GM12878 (cell line): ENCODE data around the gene PRR22. TPM values are rescaled to one million over a fixed set of nuclear protein-coding genes. Genes with fewer than 3 reads are reported as not detected.
A peak's percentile ranks its signal among the peaks of the same experiment; 100 is the strongest.

ENCODE experiments used
- BMI1 ChIP-seq: fragments of 450-650 bp; IDR thresholded peaks from 2 replicates; pipeline ENCODE4 v1.6.1; 2016; ENCODE audit warnings: mild to moderate bottlenecking, moderate library complexity, borderline replicate concordance
- CHD1 ChIP-seq: IDR thresholded peaks from 2 replicates; pipeline ENCODE4 v1.6.1; 2012; ENCODE audit warnings: low read depth, low read length, improper control_type of control experiment
- CREM ChIP-seq: IDR thresholded peaks from 2 replicates; pipeline ENCODE4 v1.6.1; 2014; ENCODE audit warnings: antibody characterized with exemption, low read depth
- CTCF ChIP-seq, 3 experiments: IDR thresholded peaks in 2 of 3; conservative IDR thresholded peaks in 1 of 3; 2 replicates each; pipeline ENCODE4 v1.5.1; 2011; ENCODE audit warnings: low read depth in 3 of 3, low read length in 3 of 3, mild to moderate bottlenecking in 3 of 3, control low read depth in 2 of 3, moderate library complexity in 2 of 3, inconsistent platforms in 1 of 3, mixed read lengths in 1 of 3; ENCODE audit not compliant: control insufficient read depth in 2 of 3, insufficient read depth in 1 of 3; ENCODE audit errors: extremely low read depth in 1 of 3
- FOXK2 ChIP-seq: fragments of 450-650 bp; IDR thresholded peaks from 2 replicates; pipeline ENCODE4 v1.6.1; 2017; ENCODE audit warnings: mild to moderate bottlenecking, moderate library complexity
- NR2F1 ChIP-seq: fragments of 450-650 bp; conservative IDR thresholded peaks from 2 replicates; pipeline ENCODE4 v1.6.1; 2017; ENCODE audit warnings: mild to moderate bottlenecking
- PBX3 ChIP-seq: IDR thresholded peaks from 2 replicates; pipeline ENCODE4 v1.6.1; 2011; ENCODE audit warnings: mild to moderate bottlenecking, low read depth, low read length, moderate library complexity; ENCODE audit not compliant: insufficient replicate concordance
- POLR2A ChIP-seq: IDR thresholded peaks from 2 replicates; pipeline ENCODE4 v1.6.1; 2011; ENCODE audit warnings: low read depth, mild to moderate bottlenecking, low read length
- SIN3A ChIP-seq: IDR thresholded peaks from 2 replicates; pipeline ENCODE4 v1.6.1; 2012; ENCODE audit warnings: low read depth, low read length, improper control_type of control experiment
- SMAD5 ChIP-seq: IDR thresholded peaks from 2 replicates; pipeline ENCODE4 v1.6.1; 2016; ENCODE audit warnings: antibody characterized with exemption, low read depth
- TCF12 ChIP-seq: IDR thresholded peaks from 2 replicates; pipeline ENCODE4 v1.6.1; 2011; ENCODE audit warnings: low read depth, mild to moderate bottlenecking, low read length
- WRNIP1 ChIP-seq: IDR thresholded peaks from 2 replicates; pipeline ENCODE4 v1.6.1; 2011; ENCODE audit warnings: low read depth, low read length, improper control_type of control experiment, borderline replicate concordance
- ZBTB40 ChIP-seq: fragments of 450-650 bp; IDR thresholded peaks from 2 replicates; pipeline ENCODE4 v1.6.1; 2016; ENCODE audit warnings: mild to moderate bottlenecking, moderate library complexity, borderline replicate concordance
- ZNF274 ChIP-seq: IDR thresholded peaks from one replicate; pipeline ENCODE4 v1.8.0; 2011; ENCODE audit not compliant: insufficient read length, insufficient read depth
- ZZZ3 ChIP-seq: IDR thresholded peaks from 2 replicates; pipeline ENCODE4 v1.6.1; 2011; ENCODE audit warnings: low read depth; ENCODE audit not compliant: control insufficient read depth, insufficient read length
- polyA plus RNA-seq, 11 experiments: library from polyadenylated mRNA; depleted of rRNA in 4 of 11; unstranded in 6 of 11; stranded (reverse) in 5 of 11; fragments of >200 nt; fragmentation: Nextera tagmentation in 4 of 11; fragmentation: Illumina TruSeq in 1 of 11; extraction: Ambion mirVana in 4 of 11; extraction: Trizol in 1 of 11; gene quantifications; 1 replicate in 1 of 11; 2 replicates in 10 of 11; pipeline versions ENCODE4 v1.2.1 to v1.2.3, GENCODE V29; 2011 to 2016; ENCODE audit warnings: inconsistent platforms in 2 of 11, missing spikeins in 2 of 11, low read depth in 1 of 11
- total RNA-seq, 4 experiments: library from RNA; depleted of rRNA in 3 of 4; stranded (reverse); fragments of >200 nt in 3 of 4; fragmentation: Illumina TruSeq in 1 of 4; extraction: Trizol in 1 of 4; gene quantifications; 2 replicates each; pipeline versions ENCODE4 v1.2.1 to v1.2.3, GENCODE V29; 2013 to 2021
- TF ChIP-seq, protein P1 (sequence below): fragments of 450-650 bp; IDR thresholded peaks from 2 replicates; pipeline ENCODE4 v1.6.1; 2017; ENCODE audit warnings: mild to moderate bottlenecking, moderate library complexity
- TF ChIP-seq, protein P2 (sequence below): IDR thresholded peaks from 2 replicates; pipeline ENCODE4 v1.6.1; 2011; ENCODE audit warnings: low read depth, mild to moderate bottlenecking, low read length, moderate library complexity, borderline replicate concordance; ENCODE audit errors: extremely low read depth

PRR22 gene
- total and polyA plus RNA-seq, 10 of the 15 experiments (the other 5 are each of a cell fraction or from before 2014, with no cell fraction given) = 0.31 to 4.4 (median 1.3) TPM; not detected in 2

DNA sequence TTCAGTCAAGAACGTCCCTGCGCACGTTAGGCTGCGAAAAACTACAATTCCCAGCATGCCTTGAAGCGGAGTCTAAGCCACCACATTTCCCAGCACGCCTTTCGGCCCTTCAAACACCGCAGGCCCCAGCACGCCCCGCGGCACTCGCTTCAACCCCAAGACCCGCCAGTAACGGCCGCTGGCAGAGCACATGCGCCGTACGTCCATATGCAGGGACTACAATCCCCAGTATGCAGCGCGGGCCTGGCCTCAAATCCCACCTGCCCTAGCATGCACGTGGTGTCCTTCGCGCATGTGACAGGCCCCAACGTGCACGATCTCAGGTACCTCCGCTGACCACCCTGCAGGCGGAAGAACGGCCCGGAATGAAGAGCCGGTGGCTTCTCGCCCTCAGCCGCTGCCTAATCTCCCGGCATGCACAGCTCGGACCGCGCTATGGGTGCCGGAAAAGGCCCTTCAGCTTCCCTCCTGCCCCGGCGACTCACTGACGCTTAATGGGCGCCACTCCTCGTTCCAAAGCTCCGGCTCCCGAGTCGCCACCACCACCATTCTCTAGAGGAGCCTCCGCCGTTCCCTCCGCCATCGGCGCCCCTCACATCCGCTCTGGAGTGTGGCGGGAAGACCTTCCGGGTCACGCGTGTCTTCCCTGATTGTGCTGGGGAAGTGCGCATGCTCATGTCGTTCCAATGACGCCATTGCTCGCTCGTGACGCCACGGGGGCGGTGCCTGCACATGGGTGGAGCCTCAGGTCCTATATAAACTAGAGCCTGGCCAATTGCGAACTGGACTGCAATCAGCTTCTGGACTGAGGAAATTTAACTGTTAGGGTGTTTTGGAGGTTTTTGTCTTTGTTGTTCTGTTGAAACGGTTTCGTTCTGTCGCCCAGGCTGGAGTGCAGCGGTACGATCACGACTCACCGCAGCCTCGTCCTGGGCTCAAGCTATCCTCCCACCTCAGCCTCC is 6.3 kb upstream of the PRR22 start, which contains the start of gene DUS3L (continued):
- TF ChIP-seq, protein P1, sequence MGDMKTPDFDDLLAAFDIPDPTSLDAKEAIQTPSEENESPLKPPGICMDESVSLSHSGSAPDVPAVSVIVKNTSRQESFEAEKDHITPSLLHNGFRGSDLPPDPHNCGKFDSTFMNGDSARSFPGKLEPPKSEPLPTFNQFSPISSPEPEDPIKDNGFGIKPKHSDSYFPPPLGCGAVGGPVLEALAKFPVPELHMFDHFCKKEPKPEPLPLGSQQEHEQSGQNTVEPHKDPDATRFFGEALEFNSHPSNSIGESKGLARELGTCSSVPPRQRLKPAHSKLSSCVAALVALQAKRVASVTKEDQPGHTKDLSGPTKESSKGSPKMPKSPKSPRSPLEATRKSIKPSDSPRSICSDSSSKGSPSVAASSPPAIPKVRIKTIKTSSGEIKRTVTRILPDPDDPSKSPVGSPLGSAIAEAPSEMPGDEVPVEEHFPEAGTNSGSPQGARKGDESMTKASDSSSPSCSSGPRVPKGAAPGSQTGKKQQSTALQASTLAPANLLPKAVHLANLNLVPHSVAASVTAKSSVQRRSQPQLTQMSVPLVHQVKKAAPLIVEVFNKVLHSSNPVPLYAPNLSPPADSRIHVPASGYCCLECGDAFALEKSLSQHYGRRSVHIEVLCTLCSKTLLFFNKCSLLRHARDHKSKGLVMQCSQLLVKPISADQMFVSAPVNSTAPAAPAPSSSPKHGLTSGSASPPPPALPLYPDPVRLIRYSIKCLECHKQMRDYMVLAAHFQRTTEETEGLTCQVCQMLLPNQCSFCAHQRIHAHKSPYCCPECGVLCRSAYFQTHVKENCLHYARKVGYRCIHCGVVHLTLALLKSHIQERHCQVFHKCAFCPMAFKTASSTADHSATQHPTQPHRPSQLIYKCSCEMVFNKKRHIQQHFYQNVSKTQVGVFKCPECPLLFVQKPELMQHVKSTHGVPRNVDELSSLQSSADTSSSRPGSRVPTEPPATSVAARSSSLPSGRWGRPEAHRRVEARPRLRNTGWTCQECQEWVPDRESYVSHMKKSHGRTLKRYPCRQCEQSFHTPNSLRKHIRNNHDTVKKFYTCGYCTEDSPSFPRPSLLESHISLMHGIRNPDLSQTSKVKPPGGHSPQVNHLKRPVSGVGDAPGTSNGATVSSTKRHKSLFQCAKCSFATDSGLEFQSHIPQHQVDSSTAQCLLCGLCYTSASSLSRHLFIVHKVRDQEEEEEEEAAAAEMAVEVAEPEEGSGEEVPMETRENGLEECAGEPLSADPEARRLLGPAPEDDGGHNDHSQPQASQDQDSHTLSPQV = no peak
- TF ChIP-seq TCF12 (no peak), SIN3A (peak; percentile 87), ZBTB40 (peak; percentile 96), CHD1 (0 out of 2 replicates have a peak, but pooled peaks have one; percentile 60), NR2F1 (peak; percentile 76), WRNIP1 (no peak), ZZZ3 (no peak), BMI1 (no peak), ZNF274 (no peak), CREM (peak; percentile 95), FOXK2 (peak; percentile 43; the same call in 1 of the 2 replicates), PBX3 (no peak), POLR2A (peak; percentile 93), CTCF (IDR thresholded peaks at IDR 0.05 in 2 of 3, conservative IDR thresholded peaks at IDR 0.05 in 1 of 3; ENCODE audit: control insufficient read depth in 2 of 3, extremely low read depth in 1 of 3, insufficient read depth in 1 of 3, low read depth in 3 of 3, low read length in 3 of 3) (no peak), SMAD5 (peak; percentile 76; the same call in 1 of the 2 replicates)
- TF ChIP-seq, protein P2, sequence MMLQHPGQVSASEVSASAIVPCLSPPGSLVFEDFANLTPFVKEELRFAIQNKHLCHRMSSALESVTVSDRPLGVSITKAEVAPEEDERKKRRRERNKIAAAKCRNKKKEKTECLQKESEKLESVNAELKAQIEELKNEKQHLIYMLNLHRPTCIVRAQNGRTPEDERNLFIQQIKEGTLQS = peak; percentile 95
